ENCODE results near the gene MPV17. TPM values are rescaled to one million over a fixed set of nuclear protein-coding genes. Genes with fewer than 3 reads are reported as not detected.
"Not testable (repeated sequence)": the region's sequence is repeated elsewhere in the genome, so short reads cannot be mapped to it uniquely, and the experiment has no call there.

MPV17 gene
- total RNA-seq, 4 donors from 2014 or later, result 57.9 to 93.4 (median 66.4) TPM

DNA sequence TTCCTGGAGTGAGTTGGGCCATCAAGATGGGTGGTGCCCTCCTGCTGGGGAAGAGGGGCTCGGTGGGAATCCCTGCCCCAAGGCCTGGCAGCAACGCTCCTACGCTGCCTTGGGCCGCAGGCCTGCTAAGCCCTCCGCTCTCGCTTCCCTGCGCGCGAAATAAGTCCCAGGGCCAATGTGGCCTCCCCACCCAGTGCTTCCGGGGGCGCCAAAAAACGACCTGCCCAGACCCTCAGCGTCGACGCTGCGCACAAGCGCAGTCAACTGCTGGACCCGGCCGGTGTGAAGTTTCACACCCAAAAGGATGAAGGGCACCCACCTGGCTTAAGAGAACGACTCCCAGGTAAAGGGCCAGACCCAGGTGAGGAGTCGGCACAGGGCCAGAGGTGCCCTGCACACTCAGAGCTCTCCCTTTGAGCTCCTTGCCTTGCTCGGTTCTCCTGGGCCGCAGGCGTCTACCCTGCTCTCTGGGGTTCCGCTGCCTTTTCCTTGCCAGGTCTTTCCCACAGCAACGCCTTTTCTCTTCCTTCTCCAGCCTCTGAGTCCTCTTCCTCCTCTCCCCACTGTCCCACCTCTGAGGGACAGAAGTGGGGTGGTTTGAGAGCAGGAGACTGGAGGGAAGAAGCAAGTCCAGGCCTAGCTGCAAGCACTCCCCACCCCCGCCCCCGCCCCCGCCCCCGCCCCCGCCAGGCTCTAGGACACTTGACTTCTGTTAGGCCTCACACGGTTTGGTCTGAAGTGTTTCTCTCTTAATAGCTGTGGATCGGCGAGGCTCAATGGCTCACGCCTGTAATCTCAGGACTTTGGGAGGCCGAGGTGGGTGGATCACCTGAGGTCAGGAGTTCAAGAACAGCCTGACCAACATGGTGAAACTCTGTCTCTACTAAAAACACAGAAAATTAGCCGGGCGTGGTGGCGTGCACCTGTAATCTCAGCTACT lies 47.4 kb downstream of the MPV17 start, which contains the start of gene DNAJC5G:
Gene DNAJC5G, plus strand, starts transcription at position 223 of the 940 bp plus-strand sequence. CDS start 1,296 bp downstream, outside the sequence.
- H3K4me3 ChIP-seq, result no peak within 1 kb of the TSS
- 83 to 89% methylated on average over 5 to 7 of the region's 39 CpGs for WGBS, 2 donors (ENCODE audit: low coverage in 1 of 2)
- H3K27ac ChIP-seq, result no peak within 1 kb of the TSS
- TF ChIP-seq POLR2A (IDR thresholded peaks at IDR 0.05), result no peak
- TF ChIP-seq EP300 (IDR thresholded peaks at IDR 0.05), result no peak
- TF ChIP-seq, protein P1, sequence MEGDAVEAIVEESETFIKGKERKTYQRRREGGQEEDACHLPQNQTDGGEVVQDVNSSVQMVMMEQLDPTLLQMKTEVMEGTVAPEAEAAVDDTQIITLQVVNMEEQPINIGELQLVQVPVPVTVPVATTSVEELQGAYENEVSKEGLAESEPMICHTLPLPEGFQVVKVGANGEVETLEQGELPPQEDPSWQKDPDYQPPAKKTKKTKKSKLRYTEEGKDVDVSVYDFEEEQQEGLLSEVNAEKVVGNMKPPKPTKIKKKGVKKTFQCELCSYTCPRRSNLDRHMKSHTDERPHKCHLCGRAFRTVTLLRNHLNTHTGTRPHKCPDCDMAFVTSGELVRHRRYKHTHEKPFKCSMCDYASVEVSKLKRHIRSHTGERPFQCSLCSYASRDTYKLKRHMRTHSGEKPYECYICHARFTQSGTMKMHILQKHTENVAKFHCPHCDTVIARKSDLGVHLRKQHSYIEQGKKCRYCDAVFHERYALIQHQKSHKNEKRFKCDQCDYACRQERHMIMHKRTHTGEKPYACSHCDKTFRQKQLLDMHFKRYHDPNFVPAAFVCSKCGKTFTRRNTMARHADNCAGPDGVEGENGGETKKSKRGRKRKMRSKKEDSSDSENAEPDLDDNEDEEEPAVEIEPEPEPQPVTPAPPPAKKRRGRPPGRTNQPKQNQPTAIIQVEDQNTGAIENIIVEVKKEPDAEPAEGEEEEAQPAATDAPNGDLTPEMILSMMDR (IDR thresholded peaks at IDR 0.05), result no peak
- no peak for TF ChIP-seq POLR2AphosphoS5 (IDR thresholded peaks at IDR 0.05)
- H3K27me3 ChIP-seq, result peaks cover 60% of the 10 kb centered on the region
- H3K4me1 ChIP-seq, result peaks cover 0 to 6% (median 0%) of the 10 kb centered on the region in 3 donors
- no peaks in the 10 kb centered on the region for H3K9me3 ChIP-seq
- ATAC-seq, result no peak
- no peaks in the 10 kb centered on the region for H3K36me3 ChIP-seq

DNA sequence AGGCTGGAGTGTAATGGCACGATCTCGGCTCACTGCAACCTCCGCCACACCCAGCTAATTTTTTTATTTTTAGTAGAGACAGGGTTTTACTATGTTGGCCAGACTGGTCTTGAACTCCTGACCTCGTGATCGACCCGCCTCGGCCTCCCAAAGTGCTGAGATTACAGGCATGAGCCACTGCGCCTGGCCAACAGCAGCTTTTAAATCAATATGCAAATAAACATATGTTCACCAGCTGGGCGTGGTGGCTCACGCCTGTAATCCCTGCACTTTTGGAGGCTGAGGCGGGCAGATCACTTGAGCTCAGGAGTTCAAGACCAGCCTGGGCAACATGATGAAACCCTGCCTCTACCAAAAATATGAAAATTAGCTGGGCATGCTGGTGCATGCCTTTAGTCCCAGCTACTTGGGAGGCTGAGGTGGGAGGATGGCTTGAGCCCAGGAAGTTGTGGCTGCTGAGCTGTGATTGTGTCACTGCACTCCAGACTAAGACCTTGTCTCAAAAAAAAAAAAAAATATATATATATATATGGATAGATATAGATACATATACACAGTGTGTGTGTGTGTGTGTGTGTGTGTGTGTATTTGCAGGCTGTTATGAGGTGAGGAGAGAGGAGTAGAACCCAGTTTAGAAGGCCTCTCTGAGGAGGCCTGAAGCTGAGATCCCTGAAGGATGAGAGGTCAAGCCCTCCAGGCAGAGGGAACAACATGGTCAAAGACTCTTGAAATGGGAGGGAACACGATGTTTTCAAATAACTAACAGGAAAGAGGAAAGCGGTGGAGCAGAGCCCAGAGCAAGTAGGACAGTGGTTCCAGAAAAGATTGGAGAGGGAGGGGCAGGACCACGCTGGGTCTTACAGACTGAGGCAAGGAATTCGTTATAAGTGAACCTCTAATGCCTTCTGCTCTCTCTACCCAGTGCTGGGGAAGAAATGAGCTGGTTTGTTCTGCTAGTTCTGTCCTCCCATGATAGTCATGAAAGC lies 50.1 kb downstream of the MPV17 start:
- ATAC-seq, H3K36me3 ChIP-seq, H3K9me3 ChIP-seq, H3K4me1 ChIP-seq, H3K4me3 ChIP-seq, H3K27ac ChIP-seq: not testable (repeated sequence)
- 67 to 74% methylated on average over 6 of the region's 15 CpGs for WGBS, 2 donors (ENCODE audit: low coverage in 1 of 2)
- H3K27me3 ChIP-seq, result peaks cover 81% of the 10 kb centered on the region

DNA sequence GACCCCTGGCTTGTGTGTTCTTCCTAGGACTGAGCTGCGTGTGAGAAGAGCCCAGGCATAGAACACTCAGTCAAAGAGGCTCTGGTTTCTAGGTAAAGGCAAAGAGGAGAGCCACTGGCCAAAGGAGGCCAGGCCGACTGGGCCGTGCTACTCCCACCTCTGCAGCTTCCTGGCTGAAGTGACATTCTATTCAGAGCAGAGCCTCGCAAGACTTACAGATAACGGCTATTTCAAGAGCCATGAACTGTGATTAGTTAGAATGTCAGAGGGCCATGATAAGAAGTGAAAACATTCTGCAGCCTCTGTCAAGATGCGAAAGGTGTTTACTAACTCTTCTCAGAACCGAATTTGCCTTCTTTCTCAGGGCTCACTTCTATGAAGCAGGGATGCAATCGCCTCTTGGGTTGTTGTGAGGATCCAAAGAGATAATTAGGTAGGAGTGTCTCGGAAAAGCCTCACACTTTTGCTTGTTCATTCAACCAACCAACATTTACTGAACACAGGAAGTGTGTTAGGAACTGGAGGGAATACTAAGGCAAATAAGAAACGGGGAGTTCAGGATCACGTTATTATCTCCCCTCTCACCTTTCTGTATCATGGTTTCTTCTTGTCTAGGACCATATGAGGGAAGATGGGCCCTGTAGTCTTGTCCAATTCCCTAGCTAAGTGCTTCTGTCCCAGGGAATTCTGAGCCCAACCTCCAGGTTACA lies 51.1 kb downstream of the MPV17 start:
- 46 to 57% methylated on average over 10 to 11 of the region's 11 CpGs for WGBS, 2 donors (ENCODE audit: low coverage in 1 of 2)
- Histone ChIP-seq H3K4me3 (no peak overlapping the region), H3K27ac (no peak overlapping the region), H3K4me1 (no peaks in the 10 kb centered on the region), H3K27me3 (peaks cover 81% of the 10 kb centered on the region), H3K9me3 (no peaks in the 10 kb centered on the region), H3K36me3 (no peaks in the 10 kb centered on the region)
- ATAC-seq, result no peak
- TF ChIP-seq, protein P1 (IDR thresholded peaks at IDR 0.05), result no peak

DNA sequence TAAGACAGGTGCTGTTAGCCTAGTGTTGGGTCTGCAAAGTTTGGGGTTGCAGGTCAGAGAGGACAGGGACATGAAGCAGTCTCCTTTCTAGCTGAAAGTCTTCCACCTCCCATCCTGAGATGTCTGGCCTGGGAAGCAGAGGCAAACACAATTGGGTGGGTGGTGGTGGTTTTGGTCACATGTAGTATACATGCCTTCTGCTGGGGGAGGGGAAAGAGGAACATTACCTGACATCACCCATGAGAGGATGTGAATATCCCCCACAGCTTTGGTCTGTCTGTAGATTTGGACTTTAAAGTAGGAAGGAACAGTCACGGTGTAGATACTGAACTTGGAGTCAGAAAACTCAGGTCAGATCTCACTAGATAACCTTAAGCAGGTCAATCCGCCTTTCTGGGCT lies 52.2 kb downstream of the MPV17 start:
- Histone ChIP-seq H3K27ac (no peak overlapping the region), H3K4me1 (no peaks in the 10 kb centered on the region), H3K9me3 (no peaks in the 10 kb centered on the region), H3K36me3 (no peaks in the 10 kb centered on the region), H3K4me3 (no peak overlapping the region), H3K27me3 (peaks cover 83% of the 10 kb centered on the region)
- ATAC-seq, result no peak
- TF ChIP-seq EP300 (IDR thresholded peaks at IDR 0.05) (no peak), POLR2AphosphoS5 (IDR thresholded peaks at IDR 0.05) (no peak), POLR2A (IDR thresholded peaks at IDR 0.05) (no peak)
- TF ChIP-seq, protein P1 (IDR thresholded peaks at IDR 0.05), result no peak
- 58 to 100% methylated on average over 1 to 2 of the region's 2 CpGs for WGBS, 2 donors (ENCODE audit: low coverage in 1 of 2)

DNA sequence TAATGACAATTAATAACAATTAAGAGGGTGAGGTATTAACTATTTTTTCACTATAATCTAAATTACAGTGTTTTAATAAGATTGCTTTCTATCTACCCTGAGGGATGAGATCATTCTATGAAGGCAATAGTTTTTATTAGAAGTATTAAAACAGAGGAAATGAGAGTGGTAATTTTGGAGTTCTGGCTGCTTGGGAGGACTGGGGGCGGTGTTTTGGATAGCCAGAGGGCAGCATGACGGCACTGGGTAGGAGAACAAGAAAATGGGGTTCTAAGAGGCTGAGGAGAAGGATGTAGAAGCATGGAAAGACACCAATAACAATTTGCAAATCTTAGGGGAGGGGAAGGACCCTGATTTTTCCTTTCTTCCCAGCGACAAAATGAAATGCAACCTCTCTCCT lies 52.8 kb downstream of the MPV17 start:
- Histone ChIP-seq H3K27me3 (peaks cover 83% of the 10 kb centered on the region), H3K27ac (no peak overlapping the region), H3K36me3 (no peaks in the 10 kb centered on the region), H3K4me1 (peaks cover 0 to 4% (median 0%) of the 10 kb centered on the region in 3 donors), H3K4me3 (no peak overlapping the region), H3K9me3 (no peaks in the 10 kb centered on the region)
- no peak for ATAC-seq
- WGBS, 2 donors (ENCODE audit: low coverage in 1 of 2), result 50 to 75% methylated on average over 2 to 3 of the region's 3 CpGs
- TF ChIP-seq POLR2AphosphoS5 (IDR thresholded peaks at IDR 0.05) (no peak), EP300 (IDR thresholded peaks at IDR 0.05) (no peak), POLR2A (IDR thresholded peaks at IDR 0.05) (no peak)
- TF ChIP-seq, protein P1 (IDR thresholded peaks at IDR 0.05), result no peak

DNA sequence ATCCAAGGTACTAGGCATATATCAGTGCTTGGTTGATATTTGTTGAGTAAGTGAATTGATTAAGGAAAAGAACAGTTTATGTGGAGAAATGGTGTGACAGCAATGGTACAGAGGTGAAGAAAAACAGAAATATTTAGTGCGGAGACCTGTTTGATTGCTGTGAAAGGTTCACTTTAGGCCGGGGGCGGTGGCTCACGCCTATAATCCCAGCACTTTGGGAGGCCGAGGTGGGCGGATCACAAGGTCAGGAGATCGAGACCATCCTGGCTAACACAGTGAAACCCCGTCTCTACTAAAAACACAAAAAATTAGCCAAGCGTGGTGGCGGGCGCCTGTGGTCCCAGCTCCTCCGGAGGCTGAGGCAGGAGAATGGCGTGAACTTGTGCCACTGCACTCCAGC lies 54.6 kb downstream of the MPV17 start:
- ATAC-seq, H3K4me3 ChIP-seq, H3K36me3 ChIP-seq, H3K27ac ChIP-seq, H3K9me3 ChIP-seq: not testable (repeated sequence)
- peaks cover 0 to 22% (median 17%) of the 10 kb centered on the region in 3 donors for H3K4me1 ChIP-seq
- 77 to 81% methylated on average over 9 to 10 of the region's 13 CpGs for WGBS, 2 donors (ENCODE audit: low coverage in 1 of 2)
- H3K27me3 ChIP-seq, result peaks cover 91% of the 10 kb centered on the region

All from gastroesophageal sphincter (tissue), 4 donors.